CMK (cell line): ENCODE results near the gene FHL5.
"Not testable (repeated sequence)": the region's sequence is repeated elsewhere in the genome, so short reads cannot be mapped to it uniquely, and the experiment has no call there.

ENCODE experiments used
- DNase-seq: peaks from one replicate; pipeline ENCODE4 v3.0.0-alpha.2; 2010; ENCODE audit warnings: low read depth

Gene FHL5, protein sequence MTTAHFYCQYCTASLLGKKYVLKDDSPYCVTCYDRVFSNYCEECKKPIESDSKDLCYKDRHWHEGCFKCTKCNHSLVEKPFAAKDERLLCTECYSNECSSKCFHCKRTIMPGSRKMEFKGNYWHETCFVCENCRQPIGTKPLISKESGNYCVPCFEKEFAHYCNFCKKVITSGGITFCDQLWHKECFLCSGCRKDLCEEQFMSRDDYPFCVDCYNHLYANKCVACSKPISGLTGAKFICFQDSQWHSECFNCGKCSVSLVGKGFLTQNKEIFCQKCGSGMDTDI

DNA sequence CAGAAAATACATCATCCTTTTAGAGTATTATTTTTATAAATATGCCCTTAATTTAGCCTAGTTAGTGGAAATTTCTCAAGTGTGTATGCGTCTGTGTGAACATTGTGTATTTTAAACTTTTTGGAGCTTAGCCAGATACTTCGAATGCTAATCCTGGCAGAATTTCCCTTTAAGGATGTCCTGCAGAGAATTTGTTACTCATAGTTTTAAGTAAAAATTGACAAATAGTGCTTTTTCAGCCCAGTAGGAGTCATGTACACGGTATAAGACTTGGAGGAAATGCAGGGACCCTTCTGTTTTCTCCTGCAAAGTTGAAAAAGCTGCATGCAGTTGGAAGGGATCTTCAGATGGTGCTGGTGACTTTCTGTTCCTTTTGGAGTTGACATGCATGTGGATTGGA lies at the start of gene FHL5:
Gene FHL5 (plus strand): TSS at position 243 of the 400 bp plus-strand sequence. CDS start 40,486 bp downstream, outside the sequence.
- no peak for DNase-seq

DNA sequence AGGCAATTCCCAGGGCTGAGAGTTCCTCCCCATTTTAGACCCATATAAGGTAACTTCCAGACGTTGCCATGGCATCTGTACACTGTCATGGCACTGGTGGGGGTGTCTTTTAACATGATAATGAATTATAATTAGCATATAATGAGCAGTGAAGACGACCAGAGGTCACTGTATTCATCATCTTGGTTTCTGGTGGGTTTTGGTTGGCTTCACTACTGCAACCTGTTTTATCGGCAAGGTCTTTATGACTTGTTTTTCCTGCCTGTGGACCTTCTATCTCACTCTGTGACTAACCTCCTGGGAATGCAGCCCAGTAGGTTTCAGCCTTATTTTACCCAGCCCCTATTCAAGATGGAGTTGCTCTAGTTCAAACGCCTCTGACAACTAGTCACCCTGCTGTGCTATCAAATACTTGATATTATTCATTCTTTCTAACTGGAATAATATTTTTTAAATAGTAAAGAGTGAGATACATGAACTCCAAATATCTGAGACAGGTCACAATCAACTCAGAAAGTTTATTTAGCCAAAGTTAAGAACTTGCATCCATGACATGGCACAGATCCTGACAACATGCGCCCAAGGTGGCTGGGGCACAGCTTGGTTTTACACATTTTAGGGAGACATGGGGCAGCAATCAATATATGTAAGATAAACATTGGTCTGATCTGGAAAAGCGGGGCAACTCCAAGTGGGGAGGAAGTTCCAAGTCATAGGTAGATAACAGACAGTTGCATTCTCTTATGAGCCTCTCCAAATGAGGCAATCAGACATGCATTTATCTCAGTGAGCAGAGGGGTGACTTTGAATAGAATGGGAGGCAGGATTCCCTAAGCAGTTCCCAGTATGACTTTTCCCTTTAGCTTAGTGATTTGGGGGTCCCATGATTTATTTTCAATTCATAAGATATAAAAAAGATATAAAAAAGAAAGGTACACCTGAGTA lies 42.5 kb upstream of the FHL5 start:
- DNase-seq, result no peak

DNA sequence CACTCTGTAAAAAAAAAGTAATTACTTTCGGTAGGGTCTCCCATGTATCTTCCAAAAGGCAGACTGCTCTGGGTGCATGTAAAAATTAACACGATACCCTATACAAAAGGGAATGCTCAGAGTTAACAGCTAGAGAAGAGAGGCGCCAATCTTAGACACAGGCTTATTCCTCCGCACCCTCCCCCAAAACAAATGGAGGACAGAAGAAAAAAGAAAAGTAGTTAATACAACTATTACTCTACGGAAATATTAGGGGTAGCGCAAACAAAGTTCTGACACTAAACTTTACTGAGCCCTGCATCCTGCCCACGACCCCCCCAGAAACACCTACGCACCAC lies 41.7 kb upstream of the FHL5 start:
- DNase-seq, result no peak

DNA sequence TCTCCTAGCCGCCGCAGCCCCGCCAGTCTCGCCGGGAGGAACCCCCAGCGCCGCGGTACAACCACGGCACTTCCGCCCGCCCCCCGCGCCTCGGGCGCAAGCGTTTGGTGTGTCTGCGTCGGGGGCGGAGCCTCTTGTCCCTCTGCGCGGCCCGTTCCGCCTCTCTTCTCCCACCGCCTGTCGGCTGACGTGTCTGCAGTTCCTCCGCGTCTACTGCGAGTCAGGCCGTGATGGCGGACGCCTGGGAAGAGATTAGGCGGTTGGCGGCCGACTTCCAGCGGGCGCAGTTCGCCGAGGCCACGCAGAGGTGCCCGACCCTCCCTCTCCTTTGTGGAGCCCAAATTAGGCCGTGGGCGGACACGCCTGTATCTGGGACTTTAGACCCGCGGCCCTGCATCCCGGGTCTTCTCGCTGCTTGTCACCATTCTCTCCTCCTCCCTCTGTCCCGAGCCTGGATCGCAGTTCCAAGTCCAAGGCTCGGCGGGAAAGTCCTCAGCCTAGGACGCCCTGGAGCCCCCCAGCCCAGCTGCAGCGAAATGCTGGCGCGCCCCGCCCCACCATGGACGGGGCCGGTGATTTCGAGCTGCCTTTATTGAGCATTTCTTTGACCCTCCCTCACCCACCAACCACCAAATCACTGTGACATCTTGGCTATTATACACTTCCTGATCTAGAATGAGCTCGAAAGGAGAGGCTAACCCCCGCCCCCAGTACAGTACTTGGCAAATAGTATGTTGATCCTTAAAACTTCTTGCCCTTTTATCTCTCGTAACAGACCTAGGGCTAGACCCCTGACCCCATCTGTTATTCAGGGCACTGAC lies 41.1 kb upstream of the FHL5 start, which contains the start of gene UFL1:
Gene UFL1 (plus strand): TSS at position 163 of the 821 bp plus-strand sequence. CDS start 68 bp downstream, at position 231.
- peak; percentile 61 for DNase-seq

DNA sequence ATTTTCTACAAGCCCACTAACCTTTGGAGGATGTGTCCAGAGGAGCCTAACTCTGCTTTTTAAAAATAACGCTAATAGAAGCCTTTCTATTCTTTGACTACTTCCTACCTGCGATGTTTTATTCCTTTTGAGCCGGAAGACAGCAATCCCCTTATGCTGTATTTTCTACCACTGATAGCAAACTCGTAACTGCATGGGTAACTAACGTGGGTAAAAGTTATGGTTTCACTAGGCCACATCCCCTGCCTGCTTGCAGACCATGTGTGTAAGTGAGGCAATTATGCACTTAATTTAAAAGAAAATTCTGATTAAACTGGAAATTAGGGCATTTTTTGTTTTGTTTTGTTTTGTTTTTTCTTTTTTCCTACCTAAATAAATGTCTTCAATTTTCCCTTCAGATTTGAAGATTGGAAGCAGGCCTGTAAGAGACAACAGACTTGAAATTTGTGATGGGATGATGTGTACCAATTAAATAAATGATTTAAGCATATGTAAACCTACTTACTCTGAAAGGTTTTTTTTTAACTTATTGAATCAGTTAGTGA lies 40.4 kb upstream of the FHL5 start:
- DNase-seq, result peak; percentile 20

DNA sequence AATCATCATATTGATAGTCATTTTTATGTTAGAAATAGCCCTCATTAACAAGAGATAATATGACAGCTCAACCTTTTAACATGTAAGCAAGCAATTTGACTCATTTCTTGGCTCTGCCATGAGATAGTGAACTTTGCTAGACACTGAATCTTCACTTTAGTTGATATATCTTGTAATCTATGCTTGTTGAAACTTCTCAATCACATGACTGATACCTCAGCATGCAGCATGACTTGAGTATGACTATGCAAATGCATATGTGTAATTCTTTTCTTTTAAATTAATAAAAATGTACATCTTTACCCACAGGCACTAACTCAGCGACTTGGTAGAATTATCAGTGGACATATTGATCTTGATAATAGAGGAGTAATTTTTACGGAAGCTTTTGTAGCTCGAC lies 34.7 kb upstream of the FHL5 start:
- no peak for DNase-seq

DNA sequence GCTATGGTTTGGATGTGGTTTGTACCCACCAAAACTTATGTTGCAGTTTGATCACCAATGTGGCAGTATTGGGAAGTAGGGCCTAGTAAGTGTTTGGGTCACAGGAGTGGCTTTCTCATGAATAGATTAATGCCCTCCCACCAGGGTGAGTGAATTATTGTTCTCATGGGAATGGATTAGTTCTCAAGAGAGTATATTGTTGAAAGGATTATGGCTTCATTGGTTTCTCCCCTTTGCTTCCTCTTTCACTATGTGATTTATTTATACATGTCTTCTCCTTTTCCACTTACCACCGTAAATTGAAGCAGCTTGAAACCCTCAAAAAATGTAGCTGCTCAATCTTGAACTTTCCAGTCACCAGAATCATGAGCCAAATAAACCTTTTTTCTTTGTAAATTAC lies 30.5 kb upstream of the FHL5 start:
- no peak for DNase-seq

DNA sequence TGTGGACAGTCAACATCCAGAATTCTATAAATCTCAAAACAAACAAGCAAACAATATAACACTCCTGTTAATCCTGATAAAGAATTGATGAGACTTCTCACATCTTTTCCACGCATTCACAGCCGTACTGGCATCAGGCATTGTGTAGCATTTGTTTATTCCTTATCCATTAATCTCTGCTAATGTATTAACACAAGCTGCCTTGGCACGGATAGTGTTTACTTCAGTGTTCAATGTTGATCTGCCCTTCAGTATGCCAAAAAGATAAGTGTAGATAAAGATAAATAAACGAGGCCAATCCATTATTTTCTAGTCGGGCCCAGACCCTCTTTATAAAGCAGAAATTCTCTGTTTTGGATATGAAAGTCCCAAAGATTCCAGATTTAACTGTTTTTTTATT lies 25.2 kb upstream of the FHL5 start:
- no peak for DNase-seq

DNA sequence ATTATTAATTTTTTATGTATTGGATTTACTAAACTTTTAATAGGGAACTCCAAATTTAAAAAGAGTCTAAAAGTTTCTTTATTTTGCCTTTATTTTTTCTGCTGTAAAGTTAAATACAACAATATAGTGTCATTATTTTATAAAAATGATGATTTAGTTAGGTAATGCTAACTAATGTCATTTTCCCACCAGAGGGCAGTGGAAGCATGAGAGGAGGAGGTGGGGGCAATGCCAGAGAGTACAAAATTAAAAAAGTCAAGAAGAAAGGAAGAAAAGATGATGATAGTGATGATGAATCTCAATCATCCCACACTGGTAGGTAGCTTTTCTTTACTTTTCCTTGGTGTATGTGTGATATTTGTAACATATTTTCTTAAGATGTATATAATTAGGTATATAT lies 20.2 kb upstream of the FHL5 start:
- no peak for DNase-seq

DNA sequence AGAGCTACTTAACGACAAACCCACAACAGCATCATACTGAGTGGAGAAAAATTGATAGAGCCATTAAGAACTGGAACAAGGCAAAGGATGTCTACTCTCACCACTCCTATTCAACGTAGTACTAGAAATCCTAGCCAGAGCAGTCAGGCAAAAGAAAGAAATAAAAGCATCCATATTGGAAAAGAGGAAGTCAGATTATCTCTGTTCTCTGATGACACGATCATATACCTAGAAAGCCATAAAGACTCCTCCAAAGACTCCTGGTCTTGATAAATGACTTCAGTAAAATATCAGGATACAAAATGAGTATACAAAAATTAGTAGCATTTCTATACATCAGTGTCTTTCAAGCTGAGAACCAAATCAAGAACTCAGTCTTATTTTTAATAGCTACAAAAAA lies 17.0 kb upstream of the FHL5 start:
- no peak for DNase-seq

DNA sequence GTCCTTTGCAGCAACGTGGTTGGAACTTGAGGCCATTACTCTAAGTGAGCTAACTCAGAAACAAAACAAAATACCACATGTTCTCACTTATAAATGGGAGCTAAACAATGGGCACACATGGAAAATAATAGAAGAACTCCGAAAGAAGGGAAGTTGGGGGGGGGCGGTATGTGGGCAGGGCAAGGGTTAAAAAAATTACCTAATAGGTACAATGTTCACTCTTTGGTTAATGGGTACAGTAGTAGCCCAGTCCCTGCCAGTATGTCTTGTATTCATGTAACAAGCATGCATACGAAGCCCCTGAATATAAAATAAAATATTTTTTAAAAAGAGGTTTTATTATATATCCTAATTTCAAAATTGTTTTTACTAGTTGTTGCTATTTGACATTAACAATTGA lies 15.3 kb upstream of the FHL5 start:
- DNase-seq, result no peak

DNA sequence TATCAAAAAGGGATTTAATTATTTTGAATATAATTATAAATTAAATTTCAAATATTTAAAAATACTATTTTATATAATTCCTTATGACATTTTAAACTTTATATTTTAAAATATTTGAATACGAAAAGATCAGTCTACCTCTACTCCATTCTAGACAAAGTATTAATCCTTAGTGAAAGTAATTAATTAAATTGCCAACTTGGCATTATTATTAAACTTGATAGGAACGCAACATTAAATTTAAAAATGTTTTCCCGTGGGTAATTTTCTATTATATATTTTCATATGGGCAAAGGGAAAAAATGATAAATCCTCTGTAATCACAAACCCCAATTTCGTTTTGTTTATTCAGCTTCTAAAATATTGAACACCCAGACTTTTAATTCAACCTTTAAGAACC lies 8.4 kb upstream of the FHL5 start:
- DNase-seq, result no peak

DNA sequence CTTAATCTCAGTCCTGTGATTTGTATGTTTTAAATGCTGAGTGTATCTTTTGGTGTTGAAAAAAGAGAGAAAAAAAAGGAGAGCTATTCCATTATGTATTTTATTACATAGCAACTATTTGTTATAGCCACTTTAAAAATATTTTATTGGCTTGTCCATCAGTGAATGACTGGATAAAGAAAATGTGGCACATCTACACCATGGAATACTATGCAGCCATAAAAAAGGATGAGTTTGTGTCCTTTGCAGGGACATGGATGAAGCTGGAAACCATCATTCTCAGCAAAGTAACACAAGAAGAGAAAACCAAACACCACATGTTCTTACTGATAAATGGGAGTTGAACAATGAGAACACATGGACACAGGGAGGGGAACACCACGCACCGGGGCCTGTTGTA lies 3.2 kb upstream of the FHL5 start:
- DNase-seq, result not testable (repeated sequence)

DNA sequence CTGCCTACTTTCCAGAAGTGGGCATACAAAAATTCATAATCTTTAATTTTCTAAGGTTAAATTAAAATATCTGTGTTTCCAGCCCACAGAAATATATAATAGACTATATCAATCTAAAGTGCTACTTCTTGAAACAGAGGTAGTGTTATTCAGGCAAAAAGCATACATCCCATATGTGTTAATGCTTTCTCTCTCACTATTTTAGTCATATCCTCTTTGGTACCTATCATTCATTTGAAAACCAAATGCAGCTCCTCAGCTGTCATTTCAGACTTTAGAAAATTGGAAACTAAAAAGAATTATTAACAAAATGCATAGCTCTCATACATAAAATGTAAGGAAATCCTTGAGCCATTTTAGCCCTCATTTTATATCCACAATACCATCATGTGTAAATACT lies 925 bp downstream of the FHL5 start:
- no peak for DNase-seq

DNA sequence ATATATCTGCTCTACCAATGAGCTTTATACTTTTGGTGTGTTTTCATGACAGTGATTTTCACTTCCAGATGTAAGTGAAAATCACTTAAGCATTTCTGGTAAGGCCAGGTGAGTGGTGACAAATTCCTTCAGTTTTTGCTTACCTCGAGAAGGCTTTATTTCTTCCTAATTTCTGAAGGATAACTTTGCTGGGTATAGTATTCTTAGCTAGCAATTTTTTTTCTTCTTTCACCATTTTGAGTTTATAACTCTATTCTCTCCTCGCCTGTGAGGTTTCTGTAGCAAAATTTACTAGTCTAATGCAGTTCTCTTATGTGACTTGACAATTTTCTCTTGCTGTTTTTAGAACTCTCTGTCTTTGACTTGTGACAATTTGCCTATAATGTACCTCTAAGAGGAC lies 7.1 kb downstream of the FHL5 start:
- no peak for DNase-seq

DNA sequence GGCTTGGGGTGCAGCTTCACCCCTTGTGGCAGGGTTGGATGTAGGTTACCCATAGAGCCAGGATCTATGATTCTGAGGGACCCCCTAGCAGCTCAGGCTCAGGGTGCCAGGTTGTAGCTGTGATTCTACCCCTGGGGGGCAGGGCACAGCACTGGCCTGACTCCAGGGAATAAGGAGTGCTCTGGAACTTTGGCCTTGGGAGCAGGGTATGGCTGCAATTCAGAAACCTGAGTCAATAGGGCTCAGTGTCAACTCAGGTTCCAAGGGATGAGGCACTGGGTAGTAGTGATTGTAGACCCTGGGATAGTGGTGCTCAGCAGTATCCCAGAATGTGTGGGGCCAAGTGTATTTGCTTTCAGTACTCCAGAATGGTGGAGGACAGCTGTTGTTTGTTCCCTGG lies 8.6 kb downstream of the FHL5 start:
- no peak for DNase-seq

DNA sequence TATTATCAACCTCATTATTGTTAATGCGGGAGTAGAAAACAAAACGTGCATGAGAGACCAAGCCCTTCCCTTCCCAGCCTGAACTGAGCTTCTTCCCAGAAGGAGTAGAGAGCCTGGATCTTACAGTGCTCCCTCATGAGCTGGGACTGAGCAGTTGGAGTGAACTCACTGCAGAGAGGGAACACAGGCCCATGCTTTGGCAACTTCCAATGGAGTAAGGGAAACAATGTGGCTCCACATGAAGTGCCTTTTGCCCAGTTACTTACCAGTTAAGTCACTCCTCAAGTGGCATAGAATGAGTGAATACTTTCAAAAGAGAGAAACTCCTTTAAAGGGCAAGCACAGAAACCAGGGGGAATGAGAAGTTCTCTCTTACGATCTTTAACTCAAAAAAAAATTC lies 12.4 kb downstream of the FHL5 start:
- no peak for DNase-seq

DNA sequence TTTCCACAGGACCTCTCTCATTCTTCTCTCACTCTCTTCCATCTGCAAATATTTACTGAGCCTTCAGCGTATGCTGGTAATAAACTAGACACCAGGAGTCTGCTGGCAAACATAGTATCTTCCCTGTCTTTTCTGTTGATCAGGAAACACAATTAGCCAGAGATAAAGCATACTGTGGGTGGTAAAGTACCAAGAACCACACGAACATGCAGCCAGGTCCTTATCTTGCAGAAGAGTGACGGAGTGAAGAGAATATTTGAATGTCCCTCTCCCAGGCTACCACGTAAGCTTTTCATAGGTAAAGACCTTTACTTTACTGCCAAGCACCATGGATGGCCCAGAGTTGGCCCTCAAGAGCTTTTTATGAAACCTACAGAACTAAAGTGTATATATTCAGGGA lies 13.3 kb downstream of the FHL5 start:
- no peak for DNase-seq

DNA sequence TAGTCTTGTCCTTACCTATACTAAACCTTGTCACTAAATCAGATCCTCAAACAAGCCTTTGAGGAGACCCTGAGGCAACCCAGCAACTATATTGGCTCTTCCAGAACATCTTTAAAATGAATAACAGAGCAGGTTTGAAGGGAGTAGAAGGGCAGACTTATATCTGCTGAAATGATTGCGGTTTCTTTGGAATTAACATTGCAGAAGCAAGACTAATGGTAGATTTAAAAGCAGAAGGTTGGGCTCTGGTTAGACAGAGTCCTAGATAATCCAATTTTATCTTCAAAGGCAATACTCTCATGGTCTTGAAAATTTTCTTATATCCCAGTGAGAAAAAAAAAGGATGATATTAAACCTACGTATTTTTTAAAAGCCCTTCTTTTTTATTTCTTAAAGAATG lies 19.1 kb downstream of the FHL5 start:
- no peak for DNase-seq

DNA sequence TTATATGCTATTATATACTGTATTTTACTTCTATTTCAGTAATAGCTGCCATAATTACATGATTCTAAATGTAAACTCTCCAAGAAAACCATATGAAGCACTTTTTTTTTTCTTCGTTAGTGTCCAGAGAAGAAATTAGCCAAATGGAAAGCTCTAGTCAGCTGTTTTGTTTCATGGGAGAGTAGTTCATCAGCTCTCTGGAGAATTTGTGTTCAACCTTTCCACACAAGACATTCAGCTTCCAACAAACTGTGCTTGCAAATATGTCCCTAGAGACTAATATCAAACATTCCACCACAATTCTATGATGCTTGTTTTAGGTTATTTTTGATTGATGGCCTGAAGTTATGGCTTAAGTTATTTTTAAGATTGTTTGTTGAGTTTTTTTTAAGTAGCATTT lies 19.5 kb downstream of the FHL5 start:
- DNase-seq, result no peak

DNA sequence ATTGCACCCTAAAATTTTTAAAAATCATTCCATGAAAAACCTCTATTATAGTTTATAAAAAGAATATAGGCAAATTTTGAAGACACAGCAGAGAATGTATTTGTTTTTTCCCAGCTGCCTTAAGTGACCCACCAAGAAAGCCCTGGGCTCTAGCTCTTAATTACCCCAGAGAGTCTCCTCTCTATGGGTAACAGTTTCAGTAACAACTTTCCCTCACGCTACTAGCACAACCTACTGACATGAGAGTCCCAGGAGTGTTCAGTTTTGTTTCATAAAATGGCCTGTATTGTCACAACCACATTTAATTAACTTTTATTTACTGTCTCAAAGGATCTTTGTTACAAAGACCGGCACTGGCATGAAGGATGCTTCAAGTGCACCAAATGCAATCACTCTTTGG lies 41.5 kb downstream of the FHL5 start:
- no peak for DNase-seq

DNA sequence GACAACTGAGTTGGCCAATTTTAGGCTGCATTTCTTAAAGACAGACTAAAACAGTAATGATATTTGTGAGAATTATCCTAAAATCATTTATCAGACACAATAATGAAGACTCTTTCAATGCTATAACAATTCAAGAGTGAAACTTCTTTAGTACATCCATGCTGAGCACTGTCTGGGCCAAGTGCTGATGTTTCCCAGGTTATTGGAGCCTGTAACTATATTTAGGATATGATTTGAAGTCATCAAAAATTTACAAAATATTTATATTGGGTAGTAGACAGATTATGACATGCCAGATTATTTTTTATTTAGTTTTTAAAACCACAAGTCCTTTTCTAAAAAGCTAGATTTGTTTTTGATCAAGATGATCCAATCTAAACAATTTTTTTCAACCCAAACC lies 45.1 kb downstream of the FHL5 start:
- DNase-seq, result no peak
